Body of pancreas (tissue), 4 donors: ENCODE results near the gene SNX22. TPM values are rescaled to one million over a fixed set of nuclear protein-coding genes. Genes with fewer than 3 reads are reported as not detected.

ENCODE experiments used
- ATAC-seq: fragments of 150-250 bp; one replicate; pipeline ENCODE4 v1.9.1; 2016
- DNase-seq, 4 donors: peaks; one replicate each; pipeline ENCODE4 v3.0.0-alpha.2; 2019
- H3K27ac ChIP-seq, 4 donors: fragments of 200-600 bp; sonication (generic); 1 replicate in 3 of 4; 2 replicates in 1 of 4; pipeline versions ENCODE4 v1.5.1 to v1.6.1; 2016 to 2019; ENCODE audit warnings: mild to moderate bottlenecking in 1 of 4, mixed read lengths in 1 of 4, moderate library complexity in 1 of 4
- H3K27me3 ChIP-seq, 2 donors: fragments of 200-600 bp; sonication (generic); one replicate each; pipeline ENCODE4 v1.6.0; 2016; ENCODE audit warnings: mild to moderate bottlenecking in 1 of 2
- H3K36me3 ChIP-seq, 2 donors: fragments of 200-600 bp; sonication (generic); replicated peaks in 1 of 2; 2 replicates each; pipeline ENCODE4 v1.5.1; 2016; ENCODE audit warnings: low read depth in 2 of 2; ENCODE audit not compliant: insufficient read depth in 1 of 2
- H3K4me1 ChIP-seq: fragments of 200-600 bp; sonication (generic); one replicate; pipeline ENCODE4 v1.6.0; 2016
- H3K4me3 ChIP-seq, 2 donors: fragments of 200-600 bp; sonication (generic); 1 replicate in 1 of 2; 2 replicates in 1 of 2; pipeline ENCODE4 v1.5.1; 2016 to 2019
- H3K9me3 ChIP-seq, 3 donors: fragments of 200-600 bp; sonication (generic); 1 replicate in 2 of 3; 2 replicates in 1 of 3; pipeline ENCODE4 v1.5.1; 2016
- POLR2A ChIP-seq, 3 donors: fragments of 450-650 bp; IDR thresholded peaks; one replicate each; pipeline ENCODE4 v1.6.1; 2016; ENCODE audit warnings: antibody characterized with exemption in 3 of 3, mild to moderate bottlenecking in 2 of 3
- WGBS, 2 donors: methylation state at CpG; one replicate each; pipeline ENCODE4 v1.1.5; 2017; 5-methylcytosine and 5-hydroxymethylcytosine counted together
- intact Hi-C: fragments of 100-400 bp; cut with DNase I; formaldehyde crosslinking; loops from one replicate; pipeline ENCODE4 v1.15.1; 2023
- total RNA-seq, 2 donors: library from RNA; depleted of rRNA; stranded (reverse); fragments of >200 nt; gene quantifications; one replicate each; pipeline ENCODE4 v1.1.0, GENCODE V29; 2016
- TF ChIP-seq, protein P1 (sequence below), 7 experiments: fragments of 450-650 bp in 4 of 7; fragments of 200-600 bp in 3 of 7; sonication (generic) in 3 of 7; IDR thresholded peaks; one replicate each; pipeline ENCODE4 v1.5.1; 2016 to 2019; ENCODE audit warnings: antibody characterized with exemption in 7 of 7

SNX22 gene
- total RNA-seq, 2 donors from 2014 or later: under 0.01 to 0.78 TPM

DNA sequence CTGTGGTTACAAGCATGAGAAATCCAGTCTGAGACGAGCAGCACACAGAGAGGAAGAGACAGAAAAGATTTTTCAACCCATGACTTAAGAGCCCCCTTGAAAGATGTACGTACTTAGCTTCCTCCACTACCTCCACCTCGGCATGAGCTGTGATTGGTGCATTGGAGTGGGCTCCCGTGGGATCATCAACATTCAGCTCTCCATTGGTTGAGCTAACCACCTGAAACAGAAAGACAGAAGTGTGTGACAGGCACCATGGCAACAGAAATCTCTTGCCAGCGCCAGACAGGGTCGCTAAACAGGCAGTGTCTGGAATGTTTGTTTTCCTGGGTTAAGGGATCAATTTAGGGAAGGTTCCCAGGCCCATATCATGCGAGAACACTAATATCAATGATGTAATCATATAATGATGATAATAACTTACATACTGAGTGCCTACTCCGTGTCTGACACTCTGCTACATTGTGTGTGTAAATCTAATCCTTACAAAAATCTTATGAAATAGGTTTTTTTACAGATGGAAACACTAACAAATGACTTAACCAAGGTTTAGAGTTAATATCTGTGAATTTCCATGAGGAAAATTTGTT is 28.8 kb downstream of the SNX22 start:
- H3K36me3 ChIP-seq: no peaks in the 10 kb centered on the region
- no peaks in the 10 kb centered on the region for H3K27me3 ChIP-seq
- H3K9me3 ChIP-seq: no peaks in the 10 kb centered on the region
- intact Hi-C loops: no loop called here
- peaks cover 4% of the 10 kb centered on the region for H3K4me1 ChIP-seq
- 52 to 58% methylated on average over 8 of the region's 8 CpGs for WGBS, 2 donors
- ATAC-seq (peak; percentile 56), DNase-seq (peak in 1 of 4 donors; percentile 17)
- TF ChIP-seq, protein P1, sequence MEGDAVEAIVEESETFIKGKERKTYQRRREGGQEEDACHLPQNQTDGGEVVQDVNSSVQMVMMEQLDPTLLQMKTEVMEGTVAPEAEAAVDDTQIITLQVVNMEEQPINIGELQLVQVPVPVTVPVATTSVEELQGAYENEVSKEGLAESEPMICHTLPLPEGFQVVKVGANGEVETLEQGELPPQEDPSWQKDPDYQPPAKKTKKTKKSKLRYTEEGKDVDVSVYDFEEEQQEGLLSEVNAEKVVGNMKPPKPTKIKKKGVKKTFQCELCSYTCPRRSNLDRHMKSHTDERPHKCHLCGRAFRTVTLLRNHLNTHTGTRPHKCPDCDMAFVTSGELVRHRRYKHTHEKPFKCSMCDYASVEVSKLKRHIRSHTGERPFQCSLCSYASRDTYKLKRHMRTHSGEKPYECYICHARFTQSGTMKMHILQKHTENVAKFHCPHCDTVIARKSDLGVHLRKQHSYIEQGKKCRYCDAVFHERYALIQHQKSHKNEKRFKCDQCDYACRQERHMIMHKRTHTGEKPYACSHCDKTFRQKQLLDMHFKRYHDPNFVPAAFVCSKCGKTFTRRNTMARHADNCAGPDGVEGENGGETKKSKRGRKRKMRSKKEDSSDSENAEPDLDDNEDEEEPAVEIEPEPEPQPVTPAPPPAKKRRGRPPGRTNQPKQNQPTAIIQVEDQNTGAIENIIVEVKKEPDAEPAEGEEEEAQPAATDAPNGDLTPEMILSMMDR (IDR thresholded peaks at IDR 0.05): no peak
- TF ChIP-seq POLR2A (IDR thresholded peaks at IDR 0.05): no peak
- no peak overlapping the region for H3K4me3 ChIP-seq
- H3K27ac ChIP-seq: no peak overlapping the region

DNA sequence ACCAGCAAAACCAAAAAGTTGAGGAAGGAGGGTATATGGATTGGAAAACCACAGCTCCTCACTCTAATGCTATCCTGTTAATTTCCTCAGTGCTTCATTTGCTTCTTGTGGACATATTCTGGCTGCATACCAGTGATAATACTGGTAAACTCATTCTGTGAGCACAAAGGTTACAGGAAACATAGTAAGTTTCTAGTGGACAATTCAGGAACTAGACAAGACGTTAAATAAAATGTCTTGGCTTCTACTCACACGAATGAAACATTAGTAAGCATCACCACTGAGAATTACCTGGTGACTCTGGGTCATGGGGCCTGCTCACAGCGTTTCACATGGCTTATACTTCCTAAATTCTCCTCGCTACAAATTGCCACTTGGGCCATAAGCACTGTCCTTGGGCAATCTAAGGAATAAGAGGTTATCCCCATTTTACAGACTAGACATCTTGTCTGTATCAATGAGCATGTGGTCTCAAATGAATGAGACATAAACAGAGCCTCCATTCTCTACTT is 31.4 kb downstream of the SNX22 start:
- no peak overlapping the region for H3K4me3 ChIP-seq
- intact Hi-C loops: no loop called here
- no peaks in the 10 kb centered on the region for H3K36me3 ChIP-seq
- H3K27me3 ChIP-seq: no peaks in the 10 kb centered on the region
- WGBS, 2 donors: 80 to 83% methylated on average over 4 of the region's 4 CpGs
- TF ChIP-seq, protein P1 (IDR thresholded peaks at IDR 0.05): no peak
- no peak for TF ChIP-seq POLR2A (IDR thresholded peaks at IDR 0.05)
- no peak overlapping the region for H3K27ac ChIP-seq
- no peaks in the 10 kb centered on the region for H3K9me3 ChIP-seq
- DNase-seq: no peak
- ATAC-seq: no peak
- H3K4me1 ChIP-seq: peaks cover 4% of the 10 kb centered on the region

DNA sequence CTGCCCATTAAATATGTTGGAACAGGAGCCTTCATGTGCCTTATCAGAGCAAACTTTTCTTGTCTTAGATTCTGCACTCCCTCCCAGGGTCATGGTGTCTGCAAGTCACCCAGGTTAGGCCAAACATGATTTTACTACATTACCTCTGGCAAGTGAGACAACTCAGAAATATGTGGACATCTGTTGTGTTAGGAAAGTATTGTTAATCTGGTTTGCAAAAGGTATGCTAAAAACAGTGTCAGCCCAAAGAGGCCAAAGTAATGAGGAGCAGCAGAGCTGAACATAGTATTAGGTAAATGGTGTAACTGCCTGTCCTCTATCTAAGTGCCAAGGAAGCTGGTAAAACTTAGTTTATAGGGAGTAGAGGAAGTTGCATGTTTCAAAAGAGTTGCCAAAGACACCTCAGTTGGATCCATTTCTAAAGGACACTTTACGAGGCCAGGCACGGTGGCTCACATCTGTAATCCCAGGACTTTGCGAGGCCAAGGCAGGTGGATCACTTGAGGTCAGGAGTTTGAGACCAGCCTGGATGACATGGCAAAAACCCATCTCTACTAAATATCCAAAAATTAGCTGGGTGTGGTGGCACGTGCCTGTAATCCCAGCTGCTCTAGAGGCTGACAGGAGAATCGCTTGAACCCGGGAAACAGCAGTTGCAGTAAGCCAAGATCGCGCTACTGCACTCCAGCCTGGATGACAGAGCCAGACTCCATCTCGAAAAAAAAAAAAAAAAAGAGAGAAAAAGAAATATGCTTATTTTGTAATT is 33.8 kb downstream of the SNX22 start:
- Histone ChIP-seq H3K9me3 (no peaks in the 10 kb centered on the region), H3K4me1 (no peaks in the 10 kb centered on the region), H3K36me3 (no peaks in the 10 kb centered on the region), H3K27ac (no peak overlapping the region), H3K4me3 (no peak overlapping the region), H3K27me3 (no peaks in the 10 kb centered on the region)
- intact Hi-C loops: no loop called here
- TF ChIP-seq, protein P1 (IDR thresholded peaks at IDR 0.05): no peak
- TF ChIP-seq POLR2A (IDR thresholded peaks at IDR 0.05): no peak
- no peak for DNase-seq
- 90 to 94% methylated on average over 9 of the region's 9 CpGs for WGBS, 2 donors
- no peak for ATAC-seq

DNA sequence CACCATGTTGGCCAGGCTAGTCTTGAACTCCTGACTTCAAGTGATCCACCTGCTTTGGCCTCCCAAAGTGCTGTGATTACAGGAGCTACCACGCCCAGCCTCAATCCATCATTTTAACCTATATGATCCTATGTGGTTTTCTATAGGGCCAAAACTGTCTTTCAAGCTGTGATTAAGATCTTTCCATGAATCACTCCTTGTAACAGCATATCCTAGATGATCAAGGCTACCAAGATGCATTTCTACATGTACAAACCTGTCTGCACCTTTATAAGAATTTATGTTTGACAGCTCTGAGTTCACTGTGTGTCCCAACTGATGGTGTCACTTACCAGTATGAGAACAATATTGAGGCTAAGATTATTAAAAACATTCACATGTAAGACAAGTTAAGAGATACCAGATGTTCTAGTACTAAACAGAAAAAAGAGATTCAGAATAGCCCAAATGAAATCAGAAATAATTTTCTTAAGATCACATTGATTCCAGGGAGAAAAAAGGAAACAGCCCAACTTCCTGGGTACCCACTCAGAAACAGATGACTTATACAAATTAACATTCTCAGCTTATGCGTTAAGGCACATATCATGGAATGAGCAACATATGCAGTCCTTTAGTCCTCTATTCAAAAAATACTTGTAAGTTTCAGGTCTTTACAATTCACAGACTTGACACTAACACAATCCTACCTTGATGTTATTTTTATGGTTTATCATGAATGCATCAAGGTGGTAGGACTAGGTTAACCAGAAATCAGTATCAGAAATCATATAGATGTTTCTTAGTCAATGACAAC is 36.1 kb downstream of the SNX22 start:
- no peaks in the 10 kb centered on the region for H3K9me3 ChIP-seq
- DNase-seq (no peak), ATAC-seq (no peak)
- no peak overlapping the region for H3K27ac ChIP-seq
- no peak overlapping the region for H3K4me3 ChIP-seq
- no peaks in the 10 kb centered on the region for H3K36me3 ChIP-seq
- intact Hi-C loops: no loop called here
- H3K4me1 ChIP-seq: no peaks in the 10 kb centered on the region
- WGBS, 2 donors: 94 to 100% methylated on average over 2 of the region's 2 CpGs
- no peaks in the 10 kb centered on the region for H3K27me3 ChIP-seq
- TF ChIP-seq, protein P1 (IDR thresholded peaks at IDR 0.05): no peak
- TF ChIP-seq POLR2A (IDR thresholded peaks at IDR 0.05): no peak
